Adrenal gland (tissue), 5 donors: ENCODE data around the gene TRAK1.

Experiments
- POLR2A ChIP-seq, 2 donors: fragments of 450-650 bp; IDR thresholded peaks; one replicate each; pipeline ENCODE4 v1.6.1; 2017; ENCODE audit warnings: antibody characterized with exemption in 2 of 2, mild to moderate bottlenecking in 2 of 2, moderate library complexity in 1 of 2
- TF ChIP-seq, protein P1 (sequence below), 6 experiments: fragments of 450-650 bp in 4 of 6; fragments of 200-600 bp in 2 of 6; sonication (generic) in 1 of 6; IDR thresholded peaks; 1 replicate in 5 of 6; 2 replicates in 1 of 6; pipeline versions ENCODE4 v1.5.1 to v1.8.0; 2016 to 2021; ENCODE audit warnings: antibody characterized with exemption in 6 of 6, mild to moderate bottlenecking in 2 of 6, moderate library complexity in 1 of 6
- donor health status: DM: no; HTN: no; CAD: no.

DNA sequence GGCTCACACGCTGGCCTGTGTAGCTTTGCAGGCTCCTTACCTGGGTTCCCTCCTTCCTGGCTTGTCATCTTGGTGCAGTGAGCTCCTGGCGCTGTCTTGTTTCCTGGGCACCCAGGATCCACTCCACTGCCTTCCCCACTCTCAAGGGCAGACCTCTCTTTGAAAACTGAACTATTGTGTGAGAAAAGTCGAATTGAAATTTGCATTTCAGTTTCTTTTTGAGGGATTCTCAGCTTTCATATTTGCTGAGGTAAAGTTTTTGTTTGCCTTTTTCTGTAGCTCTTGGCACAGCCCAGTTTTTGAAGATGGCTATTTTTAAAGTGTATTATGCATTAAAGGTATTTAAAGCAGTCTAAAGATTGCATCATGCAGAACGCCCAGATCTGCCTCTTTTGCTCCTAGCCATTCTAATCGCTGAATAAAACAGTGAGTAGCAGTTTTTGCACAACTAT lies 104.7 kb downstream of the TRAK1 start:
- TF ChIP-seq, protein P1, sequence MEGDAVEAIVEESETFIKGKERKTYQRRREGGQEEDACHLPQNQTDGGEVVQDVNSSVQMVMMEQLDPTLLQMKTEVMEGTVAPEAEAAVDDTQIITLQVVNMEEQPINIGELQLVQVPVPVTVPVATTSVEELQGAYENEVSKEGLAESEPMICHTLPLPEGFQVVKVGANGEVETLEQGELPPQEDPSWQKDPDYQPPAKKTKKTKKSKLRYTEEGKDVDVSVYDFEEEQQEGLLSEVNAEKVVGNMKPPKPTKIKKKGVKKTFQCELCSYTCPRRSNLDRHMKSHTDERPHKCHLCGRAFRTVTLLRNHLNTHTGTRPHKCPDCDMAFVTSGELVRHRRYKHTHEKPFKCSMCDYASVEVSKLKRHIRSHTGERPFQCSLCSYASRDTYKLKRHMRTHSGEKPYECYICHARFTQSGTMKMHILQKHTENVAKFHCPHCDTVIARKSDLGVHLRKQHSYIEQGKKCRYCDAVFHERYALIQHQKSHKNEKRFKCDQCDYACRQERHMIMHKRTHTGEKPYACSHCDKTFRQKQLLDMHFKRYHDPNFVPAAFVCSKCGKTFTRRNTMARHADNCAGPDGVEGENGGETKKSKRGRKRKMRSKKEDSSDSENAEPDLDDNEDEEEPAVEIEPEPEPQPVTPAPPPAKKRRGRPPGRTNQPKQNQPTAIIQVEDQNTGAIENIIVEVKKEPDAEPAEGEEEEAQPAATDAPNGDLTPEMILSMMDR (IDR thresholded peaks at IDR 0.05), result no peak
- TF ChIP-seq POLR2A (IDR thresholded peaks at IDR 0.05), result no peak
